ENCODE results near the gene KIZ.

KIZ gene

DNA sequence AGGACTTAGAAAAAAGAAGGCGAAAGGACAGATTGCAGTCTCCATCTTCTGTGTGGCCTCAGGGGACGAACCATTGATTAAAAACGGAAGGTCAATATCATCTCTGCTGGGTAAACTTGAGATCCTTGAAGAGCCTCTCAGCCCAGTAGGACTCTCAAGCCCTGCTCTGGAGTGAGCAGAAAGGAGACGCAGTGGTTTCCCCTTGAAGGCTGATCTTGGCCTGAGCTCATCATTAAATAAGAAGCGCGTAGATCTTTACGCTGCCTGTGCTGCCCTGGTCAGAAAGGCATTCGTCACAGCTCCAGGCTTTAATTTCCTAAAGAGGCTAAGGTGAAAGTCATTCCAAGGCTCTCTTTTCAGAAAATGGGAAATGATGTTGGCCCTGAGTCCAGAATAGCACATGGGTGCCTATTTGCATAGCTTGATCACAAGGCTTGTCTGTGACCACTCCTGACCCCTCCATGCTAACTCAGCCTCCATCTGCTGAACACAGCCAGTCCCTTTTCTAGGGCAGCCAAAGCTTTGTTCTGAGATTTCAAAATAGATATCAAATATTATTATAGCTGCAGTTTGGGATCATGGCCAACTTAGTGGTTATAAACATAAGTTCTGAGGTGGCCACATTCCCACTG lies 148.0 kb downstream of the KIZ start:
- no peak for DNase-seq

DNA sequence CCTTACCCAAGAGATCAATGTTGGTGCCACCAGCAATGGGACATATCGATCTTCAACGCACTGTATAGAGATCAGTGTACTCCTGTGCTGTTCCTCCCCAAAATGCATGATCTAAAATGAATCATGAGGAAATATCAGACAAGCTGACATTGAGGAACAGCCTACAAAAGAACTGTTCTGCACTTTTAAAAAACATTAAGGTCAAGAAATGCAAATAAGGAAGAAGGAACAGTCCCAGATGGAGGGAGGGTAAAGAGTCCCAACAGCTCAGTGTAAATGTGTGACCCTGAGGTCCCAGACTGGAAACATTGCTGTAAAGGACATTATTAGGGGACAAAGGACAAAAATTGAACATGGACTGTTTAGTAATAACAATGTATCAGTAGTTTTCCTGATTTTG lies 152.9 kb downstream of the KIZ start:
- DNase-seq: no peak

DNA sequence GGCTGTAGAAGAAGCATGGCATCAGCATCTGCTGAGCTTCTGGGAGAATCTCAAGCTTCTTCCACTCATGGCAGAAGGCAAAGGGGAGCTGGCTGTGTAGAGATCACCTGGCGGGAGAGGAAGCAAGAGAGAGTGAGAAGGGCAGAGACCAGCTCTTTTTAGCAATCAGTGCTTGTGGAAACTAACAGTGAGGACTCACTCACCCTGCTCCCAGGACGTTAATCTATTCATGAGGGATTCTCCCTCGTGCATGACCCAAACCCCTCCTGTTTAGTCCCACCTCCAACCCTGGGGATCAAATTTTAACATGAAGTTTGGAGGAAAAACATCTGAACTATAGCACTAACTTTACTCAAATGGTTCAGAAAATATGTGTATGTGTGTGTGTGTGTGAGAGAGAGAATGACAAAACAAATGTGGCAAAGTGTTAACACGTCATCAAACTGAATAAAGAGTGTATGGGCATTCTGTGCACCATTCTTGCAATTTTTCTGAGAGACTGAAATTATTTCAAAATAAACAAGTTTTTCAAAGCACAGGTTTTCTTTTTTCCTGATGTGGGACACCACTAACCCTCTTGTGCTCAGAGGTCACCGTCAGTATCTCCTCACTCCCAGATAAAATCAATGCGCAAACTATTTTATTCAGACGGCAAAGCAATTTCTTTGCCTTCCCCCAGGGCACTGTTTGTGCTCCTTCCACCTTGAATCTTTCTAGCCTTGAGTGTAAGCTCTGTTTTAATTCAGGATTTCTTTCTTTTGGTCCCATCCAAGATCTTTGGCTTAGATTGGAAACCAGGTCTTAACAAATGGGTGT lies 154.0 kb downstream of the KIZ start:
- no peak for DNase-seq

DNA sequence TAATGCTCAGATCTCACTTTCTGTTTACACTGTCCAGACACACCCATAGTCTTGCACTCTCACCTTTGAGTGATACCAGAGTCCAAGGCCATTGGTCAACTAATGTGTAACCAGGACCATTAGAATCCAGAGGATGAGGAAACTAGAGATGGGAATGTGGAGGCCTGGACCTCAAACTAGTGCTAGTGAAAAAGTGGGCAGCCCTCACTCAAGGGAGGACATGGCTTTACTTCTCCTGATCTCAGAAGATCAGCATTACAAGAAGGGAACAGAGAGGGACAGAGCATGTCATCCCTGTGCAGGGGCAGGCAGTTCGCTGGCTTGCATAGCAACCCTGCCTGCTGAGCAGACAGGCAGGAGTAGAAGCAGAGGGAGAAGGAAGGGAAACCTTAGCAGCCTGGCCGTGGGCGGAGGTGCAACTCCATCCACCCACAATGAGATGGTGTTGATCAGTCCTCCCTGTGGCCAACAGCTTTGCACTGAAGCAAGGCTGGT lies 154.7 kb downstream of the KIZ start:
- no peak for DNase-seq

DNA sequence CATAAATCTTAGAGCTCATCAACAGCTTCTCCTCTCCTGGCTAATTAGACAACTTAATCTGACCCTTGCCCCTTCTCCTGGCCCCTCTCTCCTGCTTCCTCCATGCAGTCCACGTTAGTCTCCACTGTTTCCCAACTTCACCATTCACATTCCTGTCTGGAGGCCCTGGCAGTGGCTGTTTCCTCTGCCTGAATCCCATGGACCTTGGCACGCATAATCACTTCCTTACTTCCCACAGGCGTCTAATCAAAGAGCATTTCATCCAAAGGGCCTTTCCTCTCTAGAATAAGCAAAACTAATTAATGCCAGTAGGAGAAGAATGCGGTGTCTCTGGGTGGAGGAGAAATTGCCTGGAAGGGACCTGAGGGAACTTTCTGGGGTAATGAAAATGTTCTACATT lies 160.9 kb downstream of the KIZ start:
- no peak for DNase-seq

DNA sequence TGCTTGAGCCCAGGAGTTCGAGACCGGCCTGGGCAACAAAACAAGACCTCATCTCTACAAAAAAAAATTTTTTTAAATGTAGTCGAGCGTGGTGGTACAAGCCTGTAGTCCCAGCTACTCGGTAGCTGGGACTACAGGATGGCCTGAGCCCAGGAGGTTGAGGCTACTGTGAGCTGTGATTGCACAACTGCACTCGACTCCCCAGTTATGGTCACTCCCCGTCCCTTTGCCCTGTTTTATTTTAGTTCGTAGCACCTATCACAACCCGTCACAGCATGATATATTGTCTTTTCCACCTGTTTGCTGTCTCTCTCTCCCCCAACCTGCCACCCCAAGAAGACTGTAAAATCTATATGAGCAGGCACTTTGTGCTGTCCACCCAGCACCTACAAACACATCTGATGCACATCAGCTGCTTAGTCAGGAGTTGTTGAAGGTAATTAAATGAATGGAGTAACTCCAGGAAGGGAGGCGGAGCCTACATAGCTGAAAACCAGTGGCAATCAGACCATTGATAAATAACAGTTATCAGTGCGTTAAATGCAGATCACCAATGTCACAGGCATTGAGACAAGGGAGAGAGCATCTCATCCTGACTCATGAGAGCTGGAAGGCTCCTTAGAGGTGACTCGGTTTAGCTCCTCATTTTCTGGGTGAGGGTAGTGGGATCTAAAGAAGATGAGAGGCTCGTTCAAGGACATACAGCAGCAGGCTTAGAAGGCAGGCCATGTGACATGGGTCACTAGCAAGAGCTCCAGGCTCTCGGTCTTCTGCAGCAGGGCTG lies 162.9 kb downstream of the KIZ start:
- no peak for DNase-seq

DNA sequence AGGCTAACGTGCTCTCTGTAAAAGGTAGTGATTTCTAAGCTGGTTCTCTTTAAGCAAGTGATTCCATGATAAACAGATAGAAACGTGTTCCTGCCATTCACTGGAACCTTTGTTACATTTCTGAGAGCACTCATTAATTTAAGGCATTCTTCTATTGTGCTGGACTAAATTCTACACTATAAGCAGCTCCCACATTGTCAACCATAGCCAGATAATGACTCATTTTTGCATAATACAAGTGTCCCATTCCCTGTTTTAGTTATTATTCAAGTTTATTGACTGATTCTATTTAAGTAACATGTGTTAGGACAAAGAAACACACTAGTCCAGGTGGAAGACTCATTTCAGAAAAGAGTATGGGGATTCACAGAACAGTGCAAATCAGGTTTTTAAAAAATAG lies 163.8 kb downstream of the KIZ start:
- no peak for DNase-seq

DNA sequence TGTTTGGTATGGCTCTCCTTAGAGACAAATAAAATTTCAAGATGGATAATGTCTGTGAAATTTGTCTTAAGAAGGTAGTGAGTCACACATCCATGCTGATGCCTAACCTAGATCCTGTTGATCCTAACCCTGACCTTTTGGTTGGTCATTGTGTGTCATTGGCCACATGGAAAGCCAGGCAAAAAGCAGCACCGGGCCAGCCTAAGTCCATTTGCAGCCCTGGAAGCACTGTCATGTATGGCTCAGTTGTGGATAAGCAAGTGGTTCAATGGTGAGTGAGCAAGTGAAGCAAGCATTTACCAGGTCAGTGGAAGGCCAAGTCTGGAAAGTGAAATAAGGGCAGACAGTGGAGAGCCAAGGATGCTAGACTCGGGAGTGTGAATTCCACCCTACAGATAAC lies 165.1 kb downstream of the KIZ start:
- no peak for DNase-seq

DNA sequence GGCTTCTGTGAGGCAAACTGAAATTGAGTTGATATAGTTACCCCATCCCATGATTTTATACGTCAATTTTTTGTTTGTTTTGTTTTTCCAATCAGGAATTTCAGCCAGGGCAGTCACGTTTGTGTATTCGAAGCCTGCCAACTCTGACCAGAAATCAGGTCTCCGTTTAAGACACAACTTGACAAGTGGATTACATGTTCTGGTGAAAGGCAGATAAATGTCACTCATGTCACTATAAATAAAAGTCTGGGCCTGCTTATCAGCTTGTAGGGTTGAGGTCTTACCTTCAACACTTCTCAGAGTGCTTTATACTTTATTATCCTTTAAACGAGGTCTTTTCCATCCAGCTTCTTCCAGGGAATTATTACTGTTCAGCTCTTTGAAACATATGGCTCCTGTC lies 168.9 kb downstream of the KIZ start:
- no peak for DNase-seq
